Thymus (tissue), 11 donors: ENCODE data around the gene CAMTA1. TPM values are rescaled to one million over a fixed set of nuclear protein-coding genes. Genes with fewer than 3 reads are reported as not detected.

Source experiments
- DNase-seq, 9 donors: peaks; one replicate each; pipeline ENCODE4 v3.0.0-alpha.2; 2013; ENCODE audit warnings: low spot score in 9 of 9, low read depth in 6 of 9, missing footprints in 1 of 9
- H3K27ac ChIP-seq, 2 donors: one replicate each; pipeline ENCODE4 v1.5.1; 2013; ENCODE audit warnings: control low read depth in 1 of 2, low read depth in 1 of 2, low read length in 1 of 2, mild to moderate bottlenecking in 1 of 2, moderate library complexity in 1 of 2
- H3K27me3 ChIP-seq, 2 donors: one replicate each; pipeline ENCODE4 v1.5.1; 2013; ENCODE audit warnings: low read length in 1 of 2; ENCODE audit not compliant: control insufficient read depth in 2 of 2, insufficient read depth in 1 of 2
- H3K36me3 ChIP-seq, 2 donors: one replicate each; pipeline ENCODE4 v1.5.1; 2013; ENCODE audit warnings: low read length in 1 of 2, mild to moderate bottlenecking in 1 of 2, moderate library complexity in 1 of 2; ENCODE audit not compliant: control insufficient read depth in 2 of 2, insufficient read depth in 2 of 2
- H3K4me1 ChIP-seq, 2 donors: one replicate each; pipeline ENCODE4 v1.5.1; 2013; ENCODE audit warnings: low read length in 2 of 2; ENCODE audit not compliant: control insufficient read depth in 2 of 2, insufficient read depth in 2 of 2
- H3K4me3 ChIP-seq, 2 donors: one replicate each; pipeline ENCODE4 v1.5.1; 2013; ENCODE audit warnings: low read length in 2 of 2, control low read depth in 1 of 2, mild to moderate bottlenecking in 1 of 2
- H3K9me3 ChIP-seq, 2 donors: one replicate each; pipeline ENCODE4 v1.5.1; 2013; ENCODE audit warnings: low read length in 1 of 2, mild to moderate bottlenecking in 1 of 2; ENCODE audit not compliant: control insufficient read depth in 2 of 2, insufficient read depth in 1 of 2
- WGBS: extraction: QIAGEN DNeasy Blood & Tissue Kit; methylation state at CpG from one replicate; pipeline ENCODE4 v1.1.7; 2013; 5-methylcytosine and 5-hydroxymethylcytosine counted together
- polyA plus RNA-seq: library from polyadenylated mRNA; stranded (reverse); fragments of 200-250 nt; gene quantifications from one replicate; pipeline ENCODE4 v1.2.3, GENCODE V29; 2013
- total RNA-seq: library from RNA; stranded (reverse); fragments of 120-200 nt; gene quantifications from one replicate; pipeline ENCODE4 v1.2.4, GENCODE V29; 2013
- donor health status: healthy.

The CAMTA1 gene
- total and polyA plus RNA-seq, 2 donors: 32.0 to 158 TPM

GRCh38 chr1:7208647-7209180 lies 423.5 kb downstream of the CAMTA1 start:
- Histone ChIP-seq H3K27ac (no peak overlapping the region), H3K4me1 (no peaks in the 10 kb centered on the region), H3K4me3 (no peak overlapping the region), H3K27me3 (no peaks in the 10 kb centered on the region), H3K36me3 (no peaks in the 10 kb centered on the region), H3K9me3 (no peaks in the 10 kb centered on the region)
- WGBS: 90% methylated on average over 7 of the region's 7 CpGs
- DNase-seq: no peak

- H3K27me3 ChIP-seq: no peaks in the 10 kb centered on the region
- H3K4me3 ChIP-seq: no peak overlapping the region
- no peaks in the 10 kb centered on the region for H3K9me3 ChIP-seq
- no peak for DNase-seq
- H3K4me1 ChIP-seq: no peaks in the 10 kb centered on the region
- no peaks in the 10 kb centered on the region for H3K36me3 ChIP-seq
- 82% methylated on average over 3 of the region's 3 CpGs for WGBS
- no peak overlapping the region for H3K27ac ChIP-seq
Observed at GRCh38 chr1:7209336-7209735, 424.1 kb downstream of the CAMTA1 start.

GRCh38 chr1:7218210-7218832 lies 433.1 kb downstream of the CAMTA1 start:
- Histone ChIP-seq H3K4me1 (no peaks in the 10 kb centered on the region), H3K27ac (no peak overlapping the region), H3K4me3 (no peak overlapping the region), H3K36me3 (no peaks in the 10 kb centered on the region), H3K27me3 (no peaks in the 10 kb centered on the region), H3K9me3 (no peaks in the 10 kb centered on the region)
- WGBS: 27% methylated on average over 9 of the region's 9 CpGs
- DNase-seq: peak in 8 of 9 donors; percentile 11 to 57 (median 26)

GRCh38 chr1:7219031-7219430 lies 433.8 kb downstream of the CAMTA1 start:
- H3K27ac ChIP-seq: no peak overlapping the region
- no peak overlapping the region for H3K4me3 ChIP-seq
- DNase-seq: no peak
- no peaks in the 10 kb centered on the region for H3K27me3 ChIP-seq
- H3K36me3 ChIP-seq: no peaks in the 10 kb centered on the region
- 92% methylated on average over 10 of the region's 10 CpGs for WGBS
- H3K9me3 ChIP-seq: no peaks in the 10 kb centered on the region
- no peaks in the 10 kb centered on the region for H3K4me1 ChIP-seq

GRCh38 chr1:7220007-7220406 lies 434.8 kb downstream of the CAMTA1 start:
- no peaks in the 10 kb centered on the region for H3K27me3 ChIP-seq
- H3K4me3 ChIP-seq: no peak overlapping the region
- H3K36me3 ChIP-seq: no peaks in the 10 kb centered on the region
- H3K27ac ChIP-seq: no peak overlapping the region
- DNase-seq: no peak
- H3K4me1 ChIP-seq: no peaks in the 10 kb centered on the region
- 96% methylated on average over 10 of the region's 10 CpGs for WGBS
- no peaks in the 10 kb centered on the region for H3K9me3 ChIP-seq

GRCh38 chr1:7220712-7221252 lies 435.5 kb downstream of the CAMTA1 start:
- H3K36me3 ChIP-seq: no peaks in the 10 kb centered on the region
- no peaks in the 10 kb centered on the region for H3K9me3 ChIP-seq
- WGBS: 92% methylated on average over 13 of the region's 13 CpGs
- DNase-seq: no peak
- no peaks in the 10 kb centered on the region for H3K4me1 ChIP-seq
- no peaks in the 10 kb centered on the region for H3K27me3 ChIP-seq
- H3K4me3 ChIP-seq: no peak overlapping the region
- H3K27ac ChIP-seq: no peak overlapping the region

- H3K36me3 ChIP-seq: no peaks in the 10 kb centered on the region
- H3K27ac ChIP-seq: no peak overlapping the region
- no peaks in the 10 kb centered on the region for H3K27me3 ChIP-seq
- 74% methylated on average over 15 of the region's 15 CpGs for WGBS
- H3K4me1 ChIP-seq: no peaks in the 10 kb centered on the region
- DNase-seq: no peak
- no peak overlapping the region for H3K4me3 ChIP-seq
- no peaks in the 10 kb centered on the region for H3K9me3 ChIP-seq
Observed at GRCh38 chr1:7221826-7222694, 436.8 kb downstream of the CAMTA1 start.

- no peaks in the 10 kb centered on the region for H3K36me3 ChIP-seq
- no peaks in the 10 kb centered on the region for H3K4me1 ChIP-seq
- no peaks in the 10 kb centered on the region for H3K9me3 ChIP-seq
- no peak overlapping the region for H3K27ac ChIP-seq
- H3K27me3 ChIP-seq: no peaks in the 10 kb centered on the region
- H3K4me3 ChIP-seq: no peak overlapping the region
- no peak for DNase-seq
- WGBS: 93% methylated on average over 7 of the region's 7 CpGs
Observed at GRCh38 chr1:7222695-7223015, 437.4 kb downstream of the CAMTA1 start.
